H1 (cell line): ENCODE results near the gene SIGLEC15. TPM values are rescaled to one million over a fixed set of nuclear protein-coding genes. Genes with fewer than 3 reads are reported as not detected.

Experiments
- EZH2 ChIP-seq: fragments of 200-600 bp; sonication (generic); IDR thresholded peaks from 2 replicates; pipeline ENCODE4 v1.7.1; 2012; ENCODE audit warnings: low read depth, mild to moderate bottlenecking, moderate library complexity, low read length, inconsistent platforms; ENCODE audit not compliant: severe bottlenecking
- RAD21 ChIP-seq, 2 experiments: IDR thresholded peaks in 1 of 2; conservative IDR thresholded peaks in 1 of 2; 2 replicates each; pipeline ENCODE4 v1.6.1; 2011; ENCODE audit warnings: low read depth in 2 of 2, low read length in 2 of 2, improper control_type of control experiment in 1 of 2, inconsistent platforms in 1 of 2, mild to moderate bottlenecking in 1 of 2, moderate library complexity in 1 of 2
- RNF2 ChIP-seq: fragments of 200-900, 300-1000 bp; sonication (generic); IDR thresholded peaks from 2 replicates; pipeline ENCODE4 v1.7.1; 2016; ENCODE audit warnings: borderline replicate concordance, low read depth, mild to moderate bottlenecking, antibody characterized with exemption, low read length; ENCODE audit not compliant: poor library complexity, severe bottlenecking; ENCODE audit errors: missing control alignments
- polyA plus RNA-seq, 7 experiments: library from polyadenylated mRNA; depleted of rRNA in 3 of 7; stranded (reverse) in 5 of 7; unstranded in 2 of 7; fragments of >200 nt in 5 of 7; fragments of 200-250 nt in 2 of 7; gene quantifications; 1 replicate in 5 of 7; 2 replicates in 1 of 7; 4 replicates in 1 of 7; pipeline versions ENCODE4 v1.2.1 to v1.2.3, GENCODE V29; 2011 to 2013; ENCODE audit warnings: missing spikeins in 2 of 7, mixed read lengths in 2 of 7
- total RNA-seq: library from RNA; stranded (reverse); fragmentation: NEBNext Ultra II Directional; extraction: Animal tissue kit (Norgen Biotek cat#: 25700); gene quantifications from 2 replicates; pipeline ENCODE4 v1.2.1, GENCODE V29; 2021

SIGLEC15 gene
- total and polyA plus RNA-seq, 2 of the 8 experiments (the other 6 are each of a cell fraction or from before 2014, with no cell fraction given), result 0.20 to 0.37 TPM

DNA sequence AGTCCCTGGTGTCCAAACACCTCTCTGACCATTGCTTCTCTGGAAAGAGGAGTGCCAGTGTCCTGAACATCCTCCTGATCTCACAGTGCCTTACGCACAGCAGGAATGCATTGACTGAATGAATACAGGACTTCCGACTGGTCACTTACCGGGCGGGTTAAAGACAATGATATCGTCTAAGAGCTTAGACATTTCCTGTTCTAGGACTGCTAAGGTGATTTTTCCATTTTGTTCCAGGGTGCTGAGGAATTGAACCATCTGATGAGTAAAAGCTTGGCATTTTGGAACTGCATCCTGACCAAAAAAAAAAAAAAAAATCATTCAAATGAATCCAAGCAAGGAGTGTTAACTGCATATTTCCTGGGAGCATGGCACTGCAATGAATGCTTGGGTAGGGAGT is 40.0 kb downstream of the SIGLEC15 start (continued):
- no peak for TF ChIP-seq EZH2
- no peak for TF ChIP-seq RAD21 (IDR thresholded peaks at IDR 0.05 in 1 of 2, conservative IDR thresholded peaks at IDR 0.05 in 1 of 2; ENCODE audit: low read depth in 2 of 2, low read length in 2 of 2)
- no peak for TF ChIP-seq RNF2
- TF ChIP-seq, all 59 proteins: peak for 0
